ENCODE results near the gene PRR16.
A peak's percentile ranks its signal among the peaks of the same experiment; 100 is the strongest.

DNA sequence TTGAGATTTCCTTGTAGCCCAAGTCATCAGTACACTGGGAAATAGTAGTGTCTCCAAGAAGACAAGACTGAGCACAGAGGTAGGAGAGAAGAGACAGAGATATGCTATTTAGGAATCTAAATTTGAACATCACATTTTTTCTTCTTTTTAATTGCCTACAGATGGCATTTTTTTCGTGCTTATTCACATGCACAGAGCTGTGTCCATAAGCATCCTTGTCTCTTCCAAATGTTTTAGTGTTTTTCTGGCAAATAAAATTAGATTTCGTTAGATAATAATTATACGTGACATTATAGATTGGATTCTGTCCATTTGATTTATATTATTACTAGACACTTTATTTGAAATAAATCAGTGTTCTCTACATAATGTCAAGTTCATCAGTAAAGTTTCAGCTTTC lies 80.9 kb downstream of the PRR16 start:
- TF ChIP-seq, protein P1, sequence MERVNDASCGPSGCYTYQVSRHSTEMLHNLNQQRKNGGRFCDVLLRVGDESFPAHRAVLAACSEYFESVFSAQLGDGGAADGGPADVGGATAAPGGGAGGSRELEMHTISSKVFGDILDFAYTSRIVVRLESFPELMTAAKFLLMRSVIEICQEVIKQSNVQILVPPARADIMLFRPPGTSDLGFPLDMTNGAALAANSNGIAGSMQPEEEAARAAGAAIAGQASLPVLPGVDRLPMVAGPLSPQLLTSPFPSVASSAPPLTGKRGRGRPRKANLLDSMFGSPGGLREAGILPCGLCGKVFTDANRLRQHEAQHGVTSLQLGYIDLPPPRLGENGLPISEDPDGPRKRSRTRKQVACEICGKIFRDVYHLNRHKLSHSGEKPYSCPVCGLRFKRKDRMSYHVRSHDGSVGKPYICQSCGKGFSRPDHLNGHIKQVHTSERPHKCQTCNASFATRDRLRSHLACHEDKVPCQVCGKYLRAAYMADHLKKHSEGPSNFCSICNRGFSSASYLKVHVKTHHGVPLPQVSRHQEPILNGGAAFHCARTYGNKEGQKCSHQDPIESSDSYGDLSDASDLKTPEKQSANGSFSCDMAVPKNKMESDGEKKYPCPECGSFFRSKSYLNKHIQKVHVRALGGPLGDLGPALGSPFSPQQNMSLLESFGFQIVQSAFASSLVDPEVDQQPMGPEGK (CRISPR knock-in tag; IDR thresholded peaks at IDR 0.05; ENCODE audit: borderline replicate concordance): no peak
- no peak for TF ChIP-seq PPARA (CRISPR knock-in tag; IDR thresholded peaks at IDR 0.05; ENCODE audit: borderline replicate concordance)
- no peak for TF ChIP-seq CSDC2 (CRISPR knock-in tag; IDR thresholded peaks at IDR 0.05)
- TF ChIP-seq ZFP30 (CRISPR knock-in tag; IDR thresholded peaks at IDR 0.05): no peak
- peak; percentile 91 for TF ChIP-seq ISL1 (CRISPR knock-in tag; IDR thresholded peaks at IDR 0.05)
- TF ChIP-seq ZFP3 (CRISPR knock-in tag; IDR thresholded peaks at IDR 0.05): no peak
